Stomach (tissue), 4 donors: ENCODE results near the gene PIM1.

Source experiments
- EP300 ChIP-seq: sonication (generic); formaldehyde crosslinking; IDR thresholded peaks from one replicate; pipeline ENCODE4 v1.6.1; 2017; ENCODE audit warnings: antibody characterized with exemption
- POLR2A ChIP-seq, 4 donors: fragments of 450-650 bp; IDR thresholded peaks; one replicate each; pipeline ENCODE4 v1.6.1; 2016; ENCODE audit warnings: antibody characterized with exemption in 4 of 4, control low read depth in 2 of 4, mild to moderate bottlenecking in 1 of 4, moderate library complexity in 1 of 4
- POLR2AphosphoS5 ChIP-seq, 3 donors: sonication (generic); formaldehyde crosslinking; IDR thresholded peaks; one replicate each; pipeline ENCODE4 v1.6.1; 2016; ENCODE audit warnings: antibody characterized with exemption in 3 of 3
- TF ChIP-seq, protein P1 (sequence below), 7 experiments: fragments of 450-650 bp in 4 of 7; fragments of 200-600 bp in 3 of 7; sonication (generic) in 3 of 7; IDR thresholded peaks; one replicate each; pipeline ENCODE4 v1.5.1; 2016 to 2019; ENCODE audit warnings: antibody characterized with exemption in 7 of 7, control low read depth in 2 of 7, mild to moderate bottlenecking in 1 of 7

- TF ChIP-seq, protein P1, sequence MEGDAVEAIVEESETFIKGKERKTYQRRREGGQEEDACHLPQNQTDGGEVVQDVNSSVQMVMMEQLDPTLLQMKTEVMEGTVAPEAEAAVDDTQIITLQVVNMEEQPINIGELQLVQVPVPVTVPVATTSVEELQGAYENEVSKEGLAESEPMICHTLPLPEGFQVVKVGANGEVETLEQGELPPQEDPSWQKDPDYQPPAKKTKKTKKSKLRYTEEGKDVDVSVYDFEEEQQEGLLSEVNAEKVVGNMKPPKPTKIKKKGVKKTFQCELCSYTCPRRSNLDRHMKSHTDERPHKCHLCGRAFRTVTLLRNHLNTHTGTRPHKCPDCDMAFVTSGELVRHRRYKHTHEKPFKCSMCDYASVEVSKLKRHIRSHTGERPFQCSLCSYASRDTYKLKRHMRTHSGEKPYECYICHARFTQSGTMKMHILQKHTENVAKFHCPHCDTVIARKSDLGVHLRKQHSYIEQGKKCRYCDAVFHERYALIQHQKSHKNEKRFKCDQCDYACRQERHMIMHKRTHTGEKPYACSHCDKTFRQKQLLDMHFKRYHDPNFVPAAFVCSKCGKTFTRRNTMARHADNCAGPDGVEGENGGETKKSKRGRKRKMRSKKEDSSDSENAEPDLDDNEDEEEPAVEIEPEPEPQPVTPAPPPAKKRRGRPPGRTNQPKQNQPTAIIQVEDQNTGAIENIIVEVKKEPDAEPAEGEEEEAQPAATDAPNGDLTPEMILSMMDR (IDR thresholded peaks at IDR 0.05), result no peak
- no peak for TF ChIP-seq POLR2A (IDR thresholded peaks at IDR 0.05)
- TF ChIP-seq POLR2AphosphoS5 (IDR thresholded peaks at IDR 0.05), result peak in 1 of 3 donors; percentile 24
- TF ChIP-seq EP300, result no peak
These were observed 7.4 kb downstream of the PIM1 start for GRCh38 chr6:37177077-37177934.
